ENCODE results near the gene TRIM31. TPM values are rescaled to one million over a fixed set of nuclear protein-coding genes. Genes with fewer than 3 reads are reported as not detected.

Gene TRIM31
- total and polyA plus RNA-seq, 4 donors: not detected

DNA sequence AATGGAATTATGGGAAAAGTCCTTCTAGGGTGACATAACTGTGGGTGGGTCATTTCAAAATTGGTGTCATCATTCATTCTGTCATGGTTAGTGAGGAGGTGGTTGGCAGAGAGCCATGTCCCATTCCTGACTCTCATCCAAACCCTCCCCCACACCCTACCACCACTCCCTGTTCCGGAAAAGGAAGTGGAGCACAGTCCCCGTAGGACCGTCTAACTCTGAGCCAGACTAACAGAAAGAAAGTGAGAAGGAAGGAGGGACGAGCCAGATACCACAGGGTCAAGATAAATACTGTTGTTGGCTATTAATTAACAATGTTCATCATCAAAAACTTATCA is 43.3 kb upstream of the TRIM31 start:
- Histone ChIP-seq H3K4me1 (ENCODE audit: control insufficient read depth, insufficient read depth, low read length) (no peaks in the 10 kb centered on the region), H3K9me3 (ENCODE audit: control insufficient read depth, insufficient read depth, low read length) (no peaks in the 10 kb centered on the region), H3K27me3 (ENCODE audit: control insufficient read depth, insufficient read depth, low read length) (peaks cover 12% of the 10 kb centered on the region), H3K36me3 (ENCODE audit: control insufficient read depth, insufficient read depth, low read length) (no peaks in the 10 kb centered on the region), H3K4me3 (ENCODE audit: low read depth, low read length) (no peak overlapping the region), H3K27ac (ENCODE audit: low read depth, low read length) (no peak overlapping the region)
- no peak for DNase-seq (ENCODE audit: low read depth in 4 of 6, low spot score in 6 of 6)
- WGBS (ENCODE audit: insufficient coverage): no CpG with 5 or more reads among the region's 4 CpGs

- no peak for DNase-seq (ENCODE audit: low read depth in 4 of 6, low spot score in 6 of 6)
- no peaks in the 10 kb centered on the region for H3K9me3 ChIP-seq (ENCODE audit: control insufficient read depth, insufficient read depth, low read length)
- H3K36me3 ChIP-seq (ENCODE audit: control insufficient read depth, insufficient read depth, low read length): no peaks in the 10 kb centered on the region
- no peak overlapping the region for H3K27ac ChIP-seq (ENCODE audit: low read depth, low read length)
- H3K4me1 ChIP-seq (ENCODE audit: control insufficient read depth, insufficient read depth, low read length): no peaks in the 10 kb centered on the region
- peaks cover 12% of the 10 kb centered on the region for H3K27me3 ChIP-seq (ENCODE audit: control insufficient read depth, insufficient read depth, low read length)
- no CpG with 5 or more reads among the region's 2 CpGs for WGBS (ENCODE audit: insufficient coverage)
- H3K4me3 ChIP-seq (ENCODE audit: low read depth, low read length): no peak overlapping the region
Measured at GRCh38 chr6:30155520-30156261, 42.8 kb upstream of the TRIM31 start.

DNA sequence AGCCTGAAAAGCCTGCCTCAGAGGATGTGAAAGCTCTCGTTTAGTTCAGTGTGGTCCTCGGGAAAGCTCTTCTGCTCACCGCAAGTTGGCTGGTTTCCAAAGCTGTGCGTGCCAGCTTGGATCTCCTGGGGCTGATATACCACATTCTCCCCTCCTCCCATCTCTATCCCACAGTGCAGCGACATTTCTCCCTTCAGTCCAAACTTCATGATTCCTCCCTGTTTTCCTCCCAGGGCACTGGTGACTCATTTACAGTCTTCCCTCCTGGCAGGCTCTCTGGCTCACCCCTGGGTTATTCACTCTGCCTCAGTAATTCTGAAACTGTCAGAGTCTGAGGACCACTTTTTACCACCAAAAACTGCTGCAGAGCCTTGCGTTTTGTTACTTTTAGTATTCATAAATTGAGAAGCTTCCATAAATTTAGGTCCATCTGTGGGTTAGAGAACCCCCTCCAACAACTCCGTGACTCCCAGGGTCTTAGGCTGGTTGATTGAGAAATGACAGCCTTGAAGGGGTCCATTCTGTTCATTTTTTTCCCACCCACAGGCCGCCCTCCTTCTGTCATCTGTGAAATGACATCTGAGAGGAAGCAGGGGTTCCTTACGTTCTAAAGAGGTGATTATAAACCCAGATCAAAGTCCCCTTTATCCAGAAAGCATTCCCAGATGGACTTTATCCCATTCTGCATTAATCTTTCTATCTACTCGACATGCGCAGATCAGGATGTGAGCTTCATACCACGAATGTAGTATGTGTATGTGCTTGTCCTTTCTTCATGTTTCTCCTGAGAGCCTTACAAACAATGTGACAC is 42.0 kb upstream of the TRIM31 start:
- H3K9me3 ChIP-seq (ENCODE audit: control insufficient read depth, insufficient read depth, low read length): no peaks in the 10 kb centered on the region
- peak in 1 of 6 donors; percentile 45 for DNase-seq (ENCODE audit: low read depth in 4 of 6, low spot score in 6 of 6)
- H3K4me3 ChIP-seq (ENCODE audit: low read depth, low read length): no peak overlapping the region
- 68% methylated on average over 5 of the region's 12 CpGs for WGBS (ENCODE audit: insufficient coverage)
- no peak overlapping the region for H3K27ac ChIP-seq (ENCODE audit: low read depth, low read length)
- H3K36me3 ChIP-seq (ENCODE audit: control insufficient read depth, insufficient read depth, low read length): no peaks in the 10 kb centered on the region
- peaks cover 12% of the 10 kb centered on the region for H3K27me3 ChIP-seq (ENCODE audit: control insufficient read depth, insufficient read depth, low read length)
- H3K4me1 ChIP-seq (ENCODE audit: control insufficient read depth, insufficient read depth, low read length): no peaks in the 10 kb centered on the region

DNA sequence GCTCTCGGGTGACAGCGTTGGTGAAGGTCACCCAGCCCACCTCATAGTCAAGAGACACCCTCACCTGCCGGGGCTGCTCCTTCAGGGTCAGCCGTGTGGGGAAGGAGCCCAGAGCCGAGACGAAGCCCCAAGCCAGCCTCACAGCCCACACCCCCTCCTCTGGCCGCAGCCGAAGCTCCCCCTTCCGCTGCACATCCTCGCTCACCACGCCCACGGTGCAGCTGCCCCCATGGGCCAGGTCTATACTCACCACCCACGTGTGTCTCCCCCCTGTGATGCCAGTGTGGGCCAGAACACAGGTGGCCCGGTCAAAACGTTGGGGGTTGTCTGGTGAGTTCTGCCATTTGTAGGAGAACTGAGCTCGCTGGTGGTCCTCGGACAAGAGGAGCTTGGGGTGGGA is 41.2 kb upstream of the TRIM31 start:
- H3K4me3 ChIP-seq (ENCODE audit: low read depth, low read length): no peak overlapping the region
- WGBS (ENCODE audit: insufficient coverage): 83% methylated on average over 13 of the region's 17 CpGs
- peaks cover 12% of the 10 kb centered on the region for H3K27me3 ChIP-seq (ENCODE audit: control insufficient read depth, insufficient read depth, low read length)
- no peak overlapping the region for H3K27ac ChIP-seq (ENCODE audit: low read depth, low read length)
- no peaks in the 10 kb centered on the region for H3K36me3 ChIP-seq (ENCODE audit: control insufficient read depth, insufficient read depth, low read length)
- no peak for DNase-seq (ENCODE audit: low read depth in 4 of 6, low spot score in 6 of 6)
- no peaks in the 10 kb centered on the region for H3K4me1 ChIP-seq (ENCODE audit: control insufficient read depth, insufficient read depth, low read length)
- H3K9me3 ChIP-seq (ENCODE audit: control insufficient read depth, insufficient read depth, low read length): no peaks in the 10 kb centered on the region

- Histone ChIP-seq H3K36me3 (ENCODE audit: control insufficient read depth, insufficient read depth, low read length) (no peaks in the 10 kb centered on the region), H3K9me3 (ENCODE audit: control insufficient read depth, insufficient read depth, low read length) (no peaks in the 10 kb centered on the region), H3K4me3 (ENCODE audit: low read depth, low read length) (no peak overlapping the region), H3K4me1 (ENCODE audit: control insufficient read depth, insufficient read depth, low read length) (no peaks in the 10 kb centered on the region), H3K27ac (ENCODE audit: low read depth, low read length) (no peak overlapping the region), H3K27me3 (ENCODE audit: control insufficient read depth, insufficient read depth, low read length) (peaks cover 12% of the 10 kb centered on the region)
- no peak for DNase-seq (ENCODE audit: low read depth in 4 of 6, low spot score in 6 of 6)
- WGBS (ENCODE audit: insufficient coverage): no CpG with 5 or more reads among the region's 3 CpGs
Measured at GRCh38 chr6:30152910-30153610, 40.2 kb upstream of the TRIM31 start.

DNA sequence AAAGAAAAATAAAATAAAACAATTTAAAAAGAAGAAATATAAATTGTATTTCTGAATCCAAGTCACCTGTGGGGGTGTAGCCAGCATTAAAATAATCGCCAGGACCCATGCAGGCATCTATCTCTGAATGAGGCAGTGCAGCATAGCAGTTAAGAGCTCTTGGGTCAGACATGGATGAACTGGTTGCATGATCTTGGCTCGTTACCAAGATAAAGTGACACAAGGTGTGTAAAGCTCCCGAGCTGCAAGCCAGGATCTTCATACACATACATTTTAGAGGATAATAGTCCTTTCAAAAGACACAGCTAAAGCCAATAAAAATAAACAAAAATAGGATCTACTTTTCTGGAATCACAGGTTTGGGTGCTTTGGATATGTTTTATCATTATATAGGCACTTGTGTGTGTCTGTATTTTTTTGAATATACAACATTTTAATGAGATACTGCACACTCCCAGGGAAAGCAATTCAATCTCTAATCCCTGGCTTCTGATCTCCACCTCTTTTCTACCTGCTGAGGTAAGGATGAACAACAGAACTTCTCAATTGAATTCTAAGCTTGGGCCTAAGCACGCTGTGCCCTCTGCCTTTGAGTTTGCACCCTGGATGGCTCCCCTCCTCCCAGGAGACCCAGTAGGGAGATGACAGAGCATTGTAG is 39.3 kb upstream of the TRIM31 start:
- Histone ChIP-seq H3K27ac (ENCODE audit: low read depth, low read length) (no peak overlapping the region), H3K9me3 (ENCODE audit: control insufficient read depth, insufficient read depth, low read length) (no peaks in the 10 kb centered on the region), H3K36me3 (ENCODE audit: control insufficient read depth, insufficient read depth, low read length) (no peaks in the 10 kb centered on the region), H3K27me3 (ENCODE audit: control insufficient read depth, insufficient read depth, low read length) (peaks cover 12% of the 10 kb centered on the region), H3K4me1 (ENCODE audit: control insufficient read depth, insufficient read depth, low read length) (no peaks in the 10 kb centered on the region), H3K4me3 (ENCODE audit: low read depth, low read length) (no peak overlapping the region)
- 100% methylated on average over 2 of the region's 4 CpGs for WGBS (ENCODE audit: insufficient coverage)
- DNase-seq (ENCODE audit: low read depth in 4 of 6, low spot score in 6 of 6): no peak

GRCh38 chr6:30151580-30151979 is 38.7 kb upstream of the TRIM31 start:
- no peaks in the 10 kb centered on the region for H3K9me3 ChIP-seq (ENCODE audit: control insufficient read depth, insufficient read depth, low read length)
- H3K27me3 ChIP-seq (ENCODE audit: control insufficient read depth, insufficient read depth, low read length): peaks cover 12% of the 10 kb centered on the region
- DNase-seq (ENCODE audit: low read depth in 4 of 6, low spot score in 6 of 6): no peak
- H3K4me3 ChIP-seq (ENCODE audit: low read depth, low read length): no peak overlapping the region
- H3K4me1 ChIP-seq (ENCODE audit: control insufficient read depth, insufficient read depth, low read length): no peaks in the 10 kb centered on the region
- H3K27ac ChIP-seq (ENCODE audit: low read depth, low read length): no peak overlapping the region
- WGBS (ENCODE audit: insufficient coverage): 50% methylated on average over 1 of the region's 3 CpGs
- H3K36me3 ChIP-seq (ENCODE audit: control insufficient read depth, insufficient read depth, low read length): no peaks in the 10 kb centered on the region

DNA sequence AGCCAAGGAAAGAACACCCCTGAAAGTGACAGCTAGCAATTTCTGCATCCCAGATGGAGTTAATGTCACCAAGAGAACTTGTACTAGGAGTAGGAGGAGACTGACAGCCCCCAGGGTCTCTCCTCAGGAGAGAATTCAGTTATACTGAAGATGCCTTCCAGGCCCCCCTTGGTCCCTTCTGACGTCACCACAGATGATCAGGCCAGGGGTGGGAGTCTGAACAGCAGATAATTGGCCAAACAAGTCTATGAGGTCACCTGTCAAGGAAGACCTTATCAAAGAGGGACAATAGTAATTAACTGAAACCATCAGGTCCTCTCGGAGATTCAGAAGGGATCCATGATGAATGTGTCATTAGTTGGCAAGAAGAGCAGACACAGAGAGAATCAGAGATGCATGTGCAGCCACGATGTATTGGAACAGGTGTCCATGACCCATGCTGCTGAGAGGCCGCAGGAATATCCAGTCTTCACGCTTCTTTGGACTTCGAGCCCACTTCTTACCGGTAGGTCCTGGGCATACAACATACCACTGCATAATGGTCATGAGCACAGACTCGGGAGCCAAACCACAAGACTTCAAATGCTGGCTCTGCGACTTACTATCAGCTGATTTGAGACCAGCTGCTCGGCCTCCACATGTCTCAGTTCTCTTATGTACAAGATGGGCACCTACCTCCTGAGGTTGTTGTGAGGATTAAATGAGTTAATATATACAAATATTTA is 37.9 kb upstream of the TRIM31 start:
- H3K4me1 ChIP-seq (ENCODE audit: control insufficient read depth, insufficient read depth, low read length): no peaks in the 10 kb centered on the region
- no peak overlapping the region for H3K4me3 ChIP-seq (ENCODE audit: low read depth, low read length)
- H3K27me3 ChIP-seq (ENCODE audit: control insufficient read depth, insufficient read depth, low read length): peaks cover 10% of the 10 kb centered on the region
- H3K36me3 ChIP-seq (ENCODE audit: control insufficient read depth, insufficient read depth, low read length): no peaks in the 10 kb centered on the region
- no peak for DNase-seq (ENCODE audit: low read depth in 4 of 6, low spot score in 6 of 6)
- H3K9me3 ChIP-seq (ENCODE audit: control insufficient read depth, insufficient read depth, low read length): no peaks in the 10 kb centered on the region
- no peak overlapping the region for H3K27ac ChIP-seq (ENCODE audit: low read depth, low read length)
- WGBS (ENCODE audit: insufficient coverage): 85% methylated on average over 8 of the region's 10 CpGs

Data from spinal cord (tissue), 10 donors.